Ovary (tissue), 9 donors: ENCODE data around the gene SMIM38. TPM values are rescaled to one million over a fixed set of nuclear protein-coding genes. Genes with fewer than 3 reads are reported as not detected.

Experiments used
- DNase-seq, 5 donors: peaks; one replicate each; pipeline ENCODE4 v3.0.0-alpha.2; 2019 to 2020
- H3K27ac ChIP-seq, 2 donors: fragments of 200-600 bp; one replicate each; pipeline versions ENCODE4 v1.5.1 to v1.8.0; 2019 to 2022
- H3K27me3 ChIP-seq: fragments of 200-600 bp; one replicate; pipeline ENCODE4 v1.8.0; 2022
- H3K36me3 ChIP-seq: fragments of 200-600 bp; sonication (generic); one replicate; pipeline ENCODE4 v1.5.1; 2019
- H3K4me1 ChIP-seq: one replicate; pipeline ENCODE4 v1.8.1; 2013; ENCODE audit warnings: mild to moderate bottlenecking, moderate library complexity; ENCODE audit not compliant: insufficient read depth
- H3K4me3 ChIP-seq: fragments of 200-600 bp; sonication (generic); one replicate; pipeline ENCODE4 v1.5.1; 2017
- H3K9me3 ChIP-seq, 2 donors: fragments of 200-600 bp in 1 of 2; sonication (generic) in 1 of 2; one replicate each; pipeline versions ENCODE4 v1.5.1 to v1.8.1; 2013 to 2019; ENCODE audit warnings: mild to moderate bottlenecking in 1 of 2, moderate library complexity in 1 of 2
- CTCF ChIP-seq, 3 donors: fragments of 450-650 bp in 2 of 3; fragments of 200-600 bp in 1 of 3; IDR thresholded peaks; one replicate each; pipeline versions ENCODE4 v1.5.1 to v1.8.0; 2016 to 2022; ENCODE audit warnings: antibody characterized with exemption in 3 of 3, mild to moderate bottlenecking in 1 of 3
- EP300 ChIP-seq: sonication (generic); formaldehyde crosslinking; IDR thresholded peaks from one replicate; pipeline ENCODE4 v1.6.1; 2017; ENCODE audit warnings: antibody characterized with exemption
- POLR2A ChIP-seq: fragments of 450-650 bp; IDR thresholded peaks from one replicate; pipeline ENCODE4 v1.6.1; 2017; ENCODE audit warnings: antibody characterized with exemption, mild to moderate bottlenecking, moderate library complexity
- WGBS, 3 donors: extraction: QIAGEN DNeasy Blood & Tissue Kit in 1 of 3; methylation state at CpG; one replicate each; pipeline versions ENCODE4 v1.1.5 to v1.1.7; 2013 to 2017; 5-methylcytosine and 5-hydroxymethylcytosine counted together
- intact Hi-C, 4 donors: fragments of 100-400 bp; cut with DNase I; formaldehyde crosslinking; loops; one replicate each; pipeline versions ENCODE4 v1.11.0 to v1.15.1; 2022 to 2023
- polyA plus RNA-seq, 2 donors: library from polyadenylated mRNA; stranded (reverse); fragments of 200-250 nt in 1 of 2; fragments of 350-450 nt in 1 of 2; fragmentation: Illumina TruSeq in 1 of 2; extraction: RNeasy Lipid Tissue Mini Kit (QIAGEN cat#74804) in 1 of 2; gene quantifications; one replicate each; pipeline ENCODE4 v1.2.3, GENCODE V29; 2013 to 2014
- total RNA-seq, 7 donors: library from RNA; depleted of rRNA in 2 of 7; stranded (reverse); fragments of >200 nt in 2 of 7; fragmentation: NEBNext Ultra II Directional in 3 of 7; extraction: Animal tissue kit (Norgen Biotek cat#: 25700) in 3 of 7; gene quantifications; one replicate each; pipeline versions ENCODE4 v1.1.0 to v1.2.4, GENCODE V29; 2016 to 2023
- donor health status: DM: no; HTN: no; CAD: no; lungs with moderate emphysema.
- donor health status: DM: no; HTN: no; CAD: no.
- donor health status: Bipolar disorder and iron deficiency.
- donor health status: DM: yes; HTN: yes; CAD: no.
- donor health status: DM: no; HTN: no; CAD: no.
- donor health status: DM: yes; HTN: yes; CAD: no.

Gene SMIM38
- total and polyA plus RNA-seq, 9 donors: 0.43 to 6.3 (median 2.1) TPM

- Histone ChIP-seq H3K4me3 (no peak overlapping the region), H3K4me1 (no peaks in the 10 kb centered on the region), H3K27me3 (no peaks in the 10 kb centered on the region), H3K27ac (no peak overlapping the region), H3K36me3 (no peaks in the 10 kb centered on the region), H3K9me3 (no peaks in the 10 kb centered on the region)
- WGBS, 3 donors: 62 to 88% (median 87%) methylated on average over 1 of the region's 1 CpG
- TF ChIP-seq POLR2A: no peak
- no peak for TF ChIP-seq CTCF (IDR thresholded peaks at IDR 0.05)
- TF ChIP-seq EP300: no peak
- intact Hi-C loops: no loop called here
- DNase-seq: no peak
These were observed 27.9 kb upstream of the SMIM38 start for GRCh38 chr11:69127884-69128283.

- WGBS, 3 donors: 95 to 98% (median 96%) methylated on average over 2 of the region's 2 CpGs
These were observed 26.7 kb upstream of the SMIM38 start for GRCh38 chr11:69129053-69129452.

DNA sequence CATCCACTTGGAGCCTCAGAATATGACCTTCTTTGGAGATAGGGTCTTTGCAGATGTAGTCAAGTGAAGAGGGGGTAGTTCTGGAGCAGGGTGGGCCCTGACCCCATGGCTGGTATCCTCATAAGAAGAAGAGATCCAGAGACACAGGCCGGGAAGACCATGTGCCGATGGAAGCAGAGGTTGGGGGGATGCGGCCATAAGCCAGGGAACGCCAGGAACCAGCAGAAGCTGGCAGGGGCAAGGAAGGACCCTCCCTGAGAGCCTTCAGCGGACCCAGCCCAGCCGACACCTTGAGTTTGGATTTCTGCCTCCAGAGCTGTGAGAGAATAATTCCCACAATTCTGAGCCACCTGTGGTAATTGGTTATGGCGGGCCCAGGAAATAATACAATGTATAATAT, 26.1 kb upstream of the SMIM38 start:
- intact Hi-C loops: no loop called here
- no peaks in the 10 kb centered on the region for H3K27me3 ChIP-seq
- no peak for TF ChIP-seq CTCF (IDR thresholded peaks at IDR 0.05)
- TF ChIP-seq EP300: no peak
- TF ChIP-seq POLR2A: no peak
- DNase-seq: peak in 1 of 5 donors; percentile 5
- 92 to 98% (median 97%) methylated on average over 7 of the region's 7 CpGs for WGBS, 3 donors
- H3K36me3 ChIP-seq: no peaks in the 10 kb centered on the region
- H3K4me3 ChIP-seq: no peak overlapping the region
- H3K9me3 ChIP-seq: no peaks in the 10 kb centered on the region
- no peaks in the 10 kb centered on the region for H3K4me1 ChIP-seq
- H3K27ac ChIP-seq: no peak overlapping the region

More at GRCh38 chr11:69129053-69129452, 26.7 kb upstream of the SMIM38 start:
- DNase-seq: no peak
- no peak overlapping the region for H3K27ac ChIP-seq
- H3K27me3 ChIP-seq: no peaks in the 10 kb centered on the region
- intact Hi-C loops: no loop called here
- TF ChIP-seq EP300: no peak
- TF ChIP-seq POLR2A: no peak
- no peak for TF ChIP-seq CTCF (IDR thresholded peaks at IDR 0.05)
- H3K9me3 ChIP-seq: no peaks in the 10 kb centered on the region
- H3K4me3 ChIP-seq: no peak overlapping the region
- H3K4me1 ChIP-seq: no peaks in the 10 kb centered on the region
- no peaks in the 10 kb centered on the region for H3K36me3 ChIP-seq

DNA sequence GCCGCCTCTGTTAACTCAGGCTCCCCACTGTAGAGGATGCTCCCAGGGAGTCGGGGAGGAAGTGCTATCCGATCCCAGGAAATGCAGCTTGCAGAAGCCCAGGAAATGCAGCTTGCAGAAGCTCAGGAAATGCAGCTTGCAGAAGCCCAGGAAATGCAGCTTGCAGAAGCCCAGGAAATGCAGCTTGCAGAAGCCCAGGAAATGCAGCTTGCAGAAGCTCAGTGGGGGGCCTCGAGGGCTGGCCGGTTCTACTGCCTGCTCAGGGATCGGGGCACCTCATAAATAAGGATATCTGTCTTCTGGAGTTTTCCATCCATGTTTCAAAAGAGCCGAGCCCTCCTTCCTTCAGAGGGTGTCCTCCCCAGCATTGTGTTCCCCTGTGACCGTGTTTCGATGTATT, 25.1 kb upstream of the SMIM38 start:
- WGBS, 3 donors: 46 to 55% (median 51%) methylated on average over 9 of the region's 9 CpGs
- Histone ChIP-seq H3K4me1 (no peaks in the 10 kb centered on the region), H3K27me3 (no peaks in the 10 kb centered on the region), H3K4me3 (no peak overlapping the region), H3K27ac (no peak overlapping the region), H3K9me3 (no peaks in the 10 kb centered on the region), H3K36me3 (no peaks in the 10 kb centered on the region)
- TF ChIP-seq EP300 (no peak), POLR2A (no peak), CTCF (IDR thresholded peaks at IDR 0.05) (no peak)
- DNase-seq: peak in 1 of 5 donors; percentile 14
- intact Hi-C loops: no loop called here
